ENCODE data around the gene KANK3. TPM values are rescaled to one million over a fixed set of nuclear protein-coding genes. Genes with fewer than 3 reads are reported as not detected.

Gene KANK3
- total and polyA plus RNA-seq, 10 of the 15 experiments (the other 5 are each of a cell fraction or from before 2014, with no cell fraction given): 0.03 to 0.93 (median 0.22) TPM; not detected in 1

- CTCF ChIA-PET: interaction anchor here (0.6 to 1.1 kb wide), 2 partner anchors 22 to 138 kb away, joined by 3 read pairs; no protein-coding TSS in a partner anchor
- H3K9me3 ChIP-seq (replicated peaks; ENCODE audit: control insufficient read depth, insufficient read depth, low read length): no peaks in the 10 kb centered on the region
- no peak overlapping the region for H3K9ac ChIP-seq (ENCODE audit: control insufficient read depth, insufficient read depth, low read length)
- H3K4me2 ChIP-seq (ENCODE audit: control insufficient read depth, insufficient read depth): no peak overlapping the region
- H4K20me1 ChIP-seq (ENCODE audit: control insufficient read depth, insufficient read depth): no peaks in the 10 kb centered on the region
- SMC1A ChIA-PET (ENCODE audit: uncharacterized antibody, unreplicated experiment): no interaction called here
- no peak overlapping the region for H2AFZ ChIP-seq (ENCODE audit: control insufficient read depth, low read depth, low read length)
- in situ Hi-C loops (cut with MboI) (no loop called here), intact Hi-C loops (cut with micrococcal nuclease; ENCODE audit: unreplicated experiment) (no loop called here)
- no peaks in the 10 kb centered on the region for H3K79me2 ChIP-seq (ENCODE audit: control insufficient read depth, insufficient read depth, low read length)
- TF ChIP-seq FOXM1 (IDR thresholded peaks at IDR 0.05; ENCODE audit: low read depth, low read length): no peak
- no peak for TF ChIP-seq CREM (IDR thresholded peaks at IDR 0.05; ENCODE audit: low read depth)
- no peak for TF ChIP-seq ZSCAN29 (IDR thresholded peaks at IDR 0.05)
- no peak for TF ChIP-seq NFYA (IDR thresholded peaks at IDR 0.05; ENCODE audit: borderline replicate concordance, low read depth, low read length)
- no peak for TF ChIP-seq MYB (IDR thresholded peaks at IDR 0.05; ENCODE audit: borderline replicate concordance, low read depth, low read length)
- TF ChIP-seq TARDBP (IDR thresholded peaks at IDR 0.05; ENCODE audit: borderline replicate concordance): no peak
- no peak for TF ChIP-seq MTA2 (IDR thresholded peaks at IDR 0.05; ENCODE audit: low read depth)
- 57% methylated on average over 19 of the region's 19 CpGs for WGBS (ENCODE audit: insufficient coverage, insufficient replicate concordance, low lambda C conversion rate, missing lambda C conversion rate)
- RAD21 ChIA-PET (ENCODE audit: unreplicated experiment): no interaction called here
- no peak overlapping the region for H3K27ac ChIP-seq (ENCODE audit: control insufficient read depth, insufficient read depth)
- DNase-seq (ENCODE audit: low read depth, low spot score) (no peak), ATAC-seq (no peak), FAIRE-seq (no peak)
- H3K36me3 ChIP-seq (ENCODE audit: control insufficient read depth in 2 of 2, insufficient read depth in 2 of 2, low read length in 1 of 2): no peaks in the 10 kb centered on the region
- H3K27me3 ChIP-seq (replicated peaks in 1 of 2; ENCODE audit: control insufficient read depth in 2 of 2, insufficient read depth in 2 of 2, low read length in 1 of 2): no peaks in the 10 kb centered on the region
- POLR2A ChIA-PET: interaction anchor here (0.5 to 0.6 kb wide), 2 partner anchors 29 to 49 kb away, joined by 3 read pairs; no protein-coding TSS in a partner anchor
- no peaks in the 10 kb centered on the region for H3K4me1 ChIP-seq (ENCODE audit: control insufficient read depth, insufficient read depth, low read length)
- no TSS peak for BruUV-seq (replicated peaks)
- no peak overlapping the region for H3K4me3 ChIP-seq
These were observed 27.3 kb upstream of the KANK3 start for GRCh38 chr19:8370176-8371010.

Data from GM12878 (cell line).